Measurements from ENCODE around the gene SOX30.

Gene SOX30

GRCh38 chr5:157659868-157660660 lies 7.8 kb upstream of the SOX30 start:
- DNase-seq (ENCODE audit: low spot score) = no peak

- DNase-seq (ENCODE audit: low spot score) = no peak
These were observed 6.7 kb upstream of the SOX30 start for GRCh38 chr5:157658893-157659292.

- no peak for DNase-seq (ENCODE audit: low spot score)
These were observed 5.3 kb upstream of the SOX30 start for GRCh38 chr5:157657516-157657915.

GRCh38 chr5:157651623-157652376 lies 438 bp downstream of the SOX30 start:
- peak; percentile 48 for DNase-seq (ENCODE audit: low spot score)

- no peak for DNase-seq (ENCODE audit: low spot score)
These were observed 1.1 kb downstream of the SOX30 start for GRCh38 chr5:157650991-157651611.

- DNase-seq (ENCODE audit: low spot score) = no peak
These were observed 3.1 kb downstream of the SOX30 start for GRCh38 chr5:157649101-157649500.

- no peak for DNase-seq (ENCODE audit: low spot score)
These were observed 3.8 kb downstream of the SOX30 start for GRCh38 chr5:157648275-157648990.

GRCh38 chr5:157640406-157641066 lies 11.7 kb downstream of the SOX30 start:
- no peak for DNase-seq (ENCODE audit: low spot score)

- no peak for DNase-seq (ENCODE audit: low spot score)
These were observed 21.9 kb downstream of the SOX30 start for GRCh38 chr5:157630341-157630740.

- DNase-seq (ENCODE audit: low spot score) = no peak
These were observed 25.4 kb downstream of the SOX30 start for GRCh38 chr5:157626831-157627230.

GRCh38 chr5:157624144-157624543 lies 28.1 kb downstream of the SOX30 start:
- DNase-seq (ENCODE audit: low spot score) = no peak

- no peak for DNase-seq (ENCODE audit: low spot score)
These were observed 31.5 kb downstream of the SOX30 start for GRCh38 chr5:157620776-157621175.

GRCh38 chr5:157618191-157618765 lies 34.0 kb downstream of the SOX30 start:
- no peak for DNase-seq (ENCODE audit: low spot score)

GRCh38 chr5:157616785-157617184 lies 35.5 kb downstream of the SOX30 start:
- DNase-seq (ENCODE audit: low spot score) = no peak

GRCh38 chr5:157613385-157614245 lies 38.6 kb downstream of the SOX30 start:
- DNase-seq (ENCODE audit: low spot score) = no peak

- DNase-seq (ENCODE audit: low spot score) = no peak
These were observed 39.7 kb downstream of the SOX30 start for GRCh38 chr5:157612581-157612980.

GRCh38 chr5:157611571-157612476 lies 40.4 kb downstream of the SOX30 start:
- DNase-seq (ENCODE audit: low spot score) = no peak

GRCh38 chr5:157610990-157611389 lies 41.2 kb downstream of the SOX30 start:
- DNase-seq (ENCODE audit: low spot score) = no peak

GRCh38 chr5:157608972-157609565 lies 43.2 kb downstream of the SOX30 start:
- no peak for DNase-seq (ENCODE audit: low spot score)
